Measurements from ENCODE around the gene FARSB. TPM values are rescaled to one million over a fixed set of nuclear protein-coding genes. Genes with fewer than 3 reads are reported as not detected.

The FARSB gene
- polyA plus RNA-seq, 3 donors, result 5.8 to 10.9 (median 8.4) TPM

GRCh38 chr2:222649801-222650200 is 6.1 kb downstream of the FARSB start:
- Mint-ChIP-seq H3K9me3 (no peaks in the 10 kb centered on the region), H3K27ac (peak overlapping the region in 1 of 7 donors; percentile 13), H3K36me3 (peaks cover 27 to 34% of the 10 kb centered on the region in 2 donors), H3K4me3 (no peak overlapping the region), H3K4me1 (peaks cover 27% of the 10 kb centered on the region), H3K27me3 (ENCODE audit: low read depth in 3 of 3) (no peaks in the 10 kb centered on the region)
- Histone ChIP-seq H3K4me2 (replicated peaks; ENCODE audit: extremely low read depth, low read length, poor library complexity, severe bottlenecking) (no peak overlapping the region), H3K36me3 (replicated peaks in 1 of 2; ENCODE audit: control insufficient read depth in 1 of 2, insufficient read depth in 2 of 2, low read length in 2 of 2) (peaks cover 35% of the 10 kb centered on the region in 2 donors), H4K20me1 (ENCODE audit: insufficient read depth, low read length) (peaks cover 6% of the 10 kb centered on the region), H3K9ac (ENCODE audit: insufficient read depth, low read length, poor library complexity, severe bottlenecking) (no peak overlapping the region), H3K9me3 (replicated peaks in 1 of 2; ENCODE audit: control insufficient read depth in 1 of 2, insufficient read depth in 1 of 2, low read length in 2 of 2) (no peaks in the 10 kb centered on the region), H3K79me2 (ENCODE audit: insufficient read depth, low read length) (peaks cover 56% of the 10 kb centered on the region), H2AFZ (ENCODE audit: insufficient read depth, low read depth, low read length, poor library complexity, severe bottlenecking) (no peak overlapping the region), H3K27ac (ENCODE audit: low read depth in 1 of 2, low read length in 2 of 2) (peak overlapping the region in 1 of 2 donors; percentile 46), H3K4me1 (ENCODE audit: control insufficient read depth in 1 of 2, insufficient read depth in 2 of 2, low read length in 2 of 2) (peaks cover 11 to 17% of the 10 kb centered on the region in 2 donors), H3K27me3 (ENCODE audit: control insufficient read depth in 2 of 2, insufficient read depth in 2 of 2, low read length in 2 of 2) (no peaks in the 10 kb centered on the region), H3K4me3 (replicated peaks in 1 of 3; ENCODE audit: low read depth in 2 of 3, low read length in 3 of 3) (no peak overlapping the region)
- TF ChIP-seq CTCF (IDR thresholded peaks at IDR 0.05), result no peak
- intact Hi-C loops (cut with micrococcal nuclease), result no loop called here
- 94% methylated on average over 3 of the region's 3 CpGs for WGBS (ENCODE audit: insufficient coverage)
- DNase-seq, result no peak

- Mint-ChIP-seq H3K4me1 (peaks cover 5% of the 10 kb centered on the region), H3K27ac (no peak overlapping the region), H3K36me3 (peaks cover 47 to 63% of the 10 kb centered on the region in 2 donors), H3K27me3 (ENCODE audit: low read depth in 3 of 3) (no peaks in the 10 kb centered on the region), H3K4me3 (no peak overlapping the region), H3K9me3 (no peaks in the 10 kb centered on the region)
- no peaks in the 10 kb centered on the region for H4K20me1 ChIP-seq (ENCODE audit: insufficient read depth, low read length)
- H3K36me3 ChIP-seq (replicated peaks in 1 of 2; ENCODE audit: control insufficient read depth in 1 of 2, insufficient read depth in 2 of 2, low read length in 2 of 2), result peaks cover 69 to 70% of the 10 kb centered on the region in 2 donors
- no peaks in the 10 kb centered on the region for H3K27me3 ChIP-seq (ENCODE audit: control insufficient read depth in 2 of 2, insufficient read depth in 2 of 2, low read length in 2 of 2)
- intact Hi-C loops (cut with micrococcal nuclease), result no loop called here
- no peak overlapping the region for H3K4me3 ChIP-seq (replicated peaks in 1 of 3; ENCODE audit: low read depth in 2 of 3, low read length in 3 of 3)
- TF ChIP-seq CTCF (IDR thresholded peaks at IDR 0.05), result no peak
- no peaks in the 10 kb centered on the region for H3K9me3 ChIP-seq (replicated peaks in 1 of 2; ENCODE audit: control insufficient read depth in 1 of 2, insufficient read depth in 1 of 2, low read length in 2 of 2)
- no peak overlapping the region for H3K9ac ChIP-seq (ENCODE audit: insufficient read depth, low read length, poor library complexity, severe bottlenecking)
- peaks cover 18% of the 10 kb centered on the region for H3K79me2 ChIP-seq (ENCODE audit: insufficient read depth, low read length)
- H2AFZ ChIP-seq (ENCODE audit: insufficient read depth, low read depth, low read length, poor library complexity, severe bottlenecking), result no peak overlapping the region
- WGBS (ENCODE audit: insufficient coverage), result no CpG with 5 or more reads among the region's 3 CpGs
- no peak overlapping the region for H3K4me2 ChIP-seq (replicated peaks; ENCODE audit: extremely low read depth, low read length, poor library complexity, severe bottlenecking)
- no peak for DNase-seq
- H3K27ac ChIP-seq (ENCODE audit: low read depth in 1 of 2, low read length in 2 of 2), result no peak overlapping the region
- H3K4me1 ChIP-seq (ENCODE audit: control insufficient read depth in 1 of 2, insufficient read depth in 2 of 2, low read length in 2 of 2), result no peaks in the 10 kb centered on the region
Measured at GRCh38 chr2:222646008-222646407, 9.9 kb downstream of the FARSB start.

Measured in CD14-positive monocyte (primary cell).